Liver (tissue), 9 donors: ENCODE data around the gene CNR2. TPM values are rescaled to one million over a fixed set of nuclear protein-coding genes. Genes with fewer than 3 reads are reported as not detected.

Experiments
- DNase-seq: peaks from one replicate; pipeline ENCODE4 v3.0.0-alpha.2; 2017; ENCODE audit warnings: low spot score
- H3K27ac ChIP-seq, 2 donors: one replicate each; pipeline ENCODE4 v1.7.0; 2013; ENCODE audit warnings: inconsistent platforms in 2 of 2, low read length in 2 of 2, control low read depth in 1 of 2, low read depth in 1 of 2, mild to moderate bottlenecking in 1 of 2
- H3K27me3 ChIP-seq, 4 donors: one replicate each; pipeline versions ENCODE4 v1.6.1 to v1.7.0; 2013; ENCODE audit warnings: low read length in 3 of 4, inconsistent platforms in 1 of 4, mild to moderate bottlenecking in 1 of 4, moderate library complexity in 1 of 4; ENCODE audit not compliant: control insufficient read depth in 4 of 4, insufficient read depth in 4 of 4
- H3K36me3 ChIP-seq, 4 donors: one replicate each; pipeline versions ENCODE4 v1.6.1 to v1.7.0; 2013; ENCODE audit warnings: low read length in 3 of 4, mild to moderate bottlenecking in 3 of 4, low read depth in 1 of 4, moderate library complexity in 1 of 4; ENCODE audit not compliant: control insufficient read depth in 4 of 4, insufficient read depth in 3 of 4
- H3K4me1 ChIP-seq, 4 donors: one replicate each; pipeline versions ENCODE4 v1.6.1 to v1.7.0; 2013; ENCODE audit warnings: low read length in 3 of 4, mild to moderate bottlenecking in 3 of 4, moderate library complexity in 1 of 4; ENCODE audit not compliant: control insufficient read depth in 4 of 4, insufficient read depth in 4 of 4
- H3K4me3 ChIP-seq, 3 donors: one replicate each; pipeline versions ENCODE4 v1.6.1 to v1.7.0; 2013; ENCODE audit warnings: low read length in 3 of 3, control low read depth in 1 of 3, low read depth in 1 of 3, mild to moderate bottlenecking in 1 of 3
- H3K9ac ChIP-seq, 2 donors: one replicate each; pipeline ENCODE4 v1.7.0; 2013; ENCODE audit warnings: low read length in 2 of 2, mild to moderate bottlenecking in 2 of 2, moderate library complexity in 2 of 2, control low read depth in 1 of 2, low read depth in 1 of 2
- H3K9me3 ChIP-seq, 4 donors: one replicate each; pipeline versions ENCODE4 v1.6.1 to v1.7.0; 2013; ENCODE audit warnings: low read length in 3 of 4; ENCODE audit not compliant: control insufficient read depth in 4 of 4
- FOXA1 ChIP-seq: IDR thresholded peaks from 2 replicates; pipeline ENCODE4 v1.6.1; 2016; ENCODE audit warnings: antibody characterized with exemption
- GABPA ChIP-seq, 2 donors: IDR thresholded peaks in 1 of 2; conservative IDR thresholded peaks in 1 of 2; 2 replicates each; pipeline ENCODE4 v1.6.1; 2016; ENCODE audit warnings: antibody characterized with exemption in 2 of 2, mild to moderate bottlenecking in 1 of 2, moderate library complexity in 1 of 2
- HNF4G ChIP-seq: IDR thresholded peaks from 2 replicates; pipeline ENCODE4 v1.6.1; 2016; ENCODE audit warnings: antibody characterized with exemption
- JUND ChIP-seq, 2 donors: IDR thresholded peaks; 2 replicates each; pipeline ENCODE4 v1.6.1; 2016; ENCODE audit warnings: antibody characterized with exemption in 2 of 2
- NR2F2 ChIP-seq: IDR thresholded peaks from 2 replicates; pipeline ENCODE4 v1.6.1; 2016; ENCODE audit warnings: antibody characterized with exemption
- RXRA ChIP-seq, 2 donors: IDR thresholded peaks; 2 replicates each; pipeline ENCODE4 v1.6.1; 2017 to 2018; ENCODE audit warnings: antibody characterized with exemption in 2 of 2, mild to moderate bottlenecking in 1 of 2
- SP1 ChIP-seq: IDR thresholded peaks from 2 replicates; pipeline ENCODE4 v1.6.1; 2018; ENCODE audit warnings: antibody characterized with exemption, mild to moderate bottlenecking
- TAF1 ChIP-seq: conservative IDR thresholded peaks from 2 replicates; pipeline ENCODE4 v1.6.1; 2016; ENCODE audit warnings: antibody characterized with exemption, mild to moderate bottlenecking
- YY1 ChIP-seq: IDR thresholded peaks from 2 replicates; pipeline ENCODE4 v1.6.1; 2016; ENCODE audit warnings: antibody characterized with exemption, mild to moderate bottlenecking
- WGBS: extraction: QIAGEN DNeasy Blood & Tissue Kit; methylation state at CpG from one replicate; pipeline ENCODE4 v1.1.7; 2013; 5-methylcytosine and 5-hydroxymethylcytosine counted together
- polyA plus RNA-seq, 2 donors: library from polyadenylated mRNA; stranded (reverse) in 1 of 2; unstranded in 1 of 2; fragments of 200-250 nt in 1 of 2; fragments of >200 nt in 1 of 2; fragmentation: Nextera tagmentation in 1 of 2; extraction: Ambion mirVana in 1 of 2; gene quantifications; one replicate each; pipeline versions ENCODE4 v1.2.1 to v1.2.3, GENCODE V29; 2013 to 2015
- total RNA-seq, 2 donors: library from RNA; depleted of rRNA; stranded (reverse); fragments of >200 nt; gene quantifications; one replicate each; pipeline ENCODE4 v1.2.3, GENCODE V29; 2014
- TF ChIP-seq, protein P1 (sequence below): fragments of 150-350 bp; IDR thresholded peaks from 2 replicates; pipeline ENCODE4 v1.5.1; 2017; ENCODE audit warnings: improper control_type of control experiment, low read depth, low read length; ENCODE audit not compliant: missing input control
- TF ChIP-seq, protein P2 (sequence below): IDR thresholded peaks from 2 replicates; pipeline ENCODE4 v1.6.1; 2016; ENCODE audit warnings: antibody characterized with exemption
- TF ChIP-seq, protein P3 (sequence below): IDR thresholded peaks from 2 replicates; pipeline ENCODE4 v1.6.1; 2016; ENCODE audit warnings: antibody characterized with exemption
- TF ChIP-seq, protein P4 (sequence below): IDR thresholded peaks from 2 replicates; pipeline ENCODE4 v1.6.1; 2016; ENCODE audit warnings: antibody characterized with exemption, mild to moderate bottlenecking
- TF ChIP-seq, protein P5 (sequence below): IDR thresholded peaks from 2 replicates; pipeline ENCODE4 v1.6.1; 2016; ENCODE audit warnings: antibody characterized with exemption
- donor health status: healthy.
- donor health status: healthy.
- donor health status: healthy.
- donor health status: healthy.
- donor health status: healthy.

CNR2 gene
- total and polyA plus RNA-seq, 4 donors = 0.03 to 0.28 (median 0.09) TPM

DNA sequence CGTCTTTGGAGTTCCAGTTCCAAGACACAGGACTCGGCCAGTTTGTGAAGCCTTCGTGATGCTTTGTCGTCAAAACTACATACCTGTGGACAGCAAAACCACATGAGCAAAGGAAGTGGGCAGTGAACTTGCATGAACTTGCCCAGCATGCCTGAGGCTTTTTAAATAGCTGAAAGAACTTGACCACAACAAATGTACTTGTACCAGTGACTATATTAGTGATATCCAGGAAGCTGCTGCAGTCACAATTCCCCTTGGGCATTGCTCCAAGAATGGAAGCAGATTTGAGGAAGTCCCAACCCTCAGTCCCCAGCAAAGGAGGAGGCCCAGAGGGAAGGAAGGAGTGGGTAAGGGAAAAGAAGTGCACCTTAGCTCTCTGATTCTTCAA, 47.6 kb downstream of the CNR2 start:
- Histone ChIP-seq H3K4me1 (peaks cover 8 to 22% (median 15%) of the 10 kb centered on the region in 4 donors), H3K27ac (no peak overlapping the region)
- TF ChIP-seq HNF4G = no peak
- TF ChIP-seq, protein P1, sequence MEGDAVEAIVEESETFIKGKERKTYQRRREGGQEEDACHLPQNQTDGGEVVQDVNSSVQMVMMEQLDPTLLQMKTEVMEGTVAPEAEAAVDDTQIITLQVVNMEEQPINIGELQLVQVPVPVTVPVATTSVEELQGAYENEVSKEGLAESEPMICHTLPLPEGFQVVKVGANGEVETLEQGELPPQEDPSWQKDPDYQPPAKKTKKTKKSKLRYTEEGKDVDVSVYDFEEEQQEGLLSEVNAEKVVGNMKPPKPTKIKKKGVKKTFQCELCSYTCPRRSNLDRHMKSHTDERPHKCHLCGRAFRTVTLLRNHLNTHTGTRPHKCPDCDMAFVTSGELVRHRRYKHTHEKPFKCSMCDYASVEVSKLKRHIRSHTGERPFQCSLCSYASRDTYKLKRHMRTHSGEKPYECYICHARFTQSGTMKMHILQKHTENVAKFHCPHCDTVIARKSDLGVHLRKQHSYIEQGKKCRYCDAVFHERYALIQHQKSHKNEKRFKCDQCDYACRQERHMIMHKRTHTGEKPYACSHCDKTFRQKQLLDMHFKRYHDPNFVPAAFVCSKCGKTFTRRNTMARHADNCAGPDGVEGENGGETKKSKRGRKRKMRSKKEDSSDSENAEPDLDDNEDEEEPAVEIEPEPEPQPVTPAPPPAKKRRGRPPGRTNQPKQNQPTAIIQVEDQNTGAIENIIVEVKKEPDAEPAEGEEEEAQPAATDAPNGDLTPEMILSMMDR = no peak
- TF ChIP-seq, protein P2, sequence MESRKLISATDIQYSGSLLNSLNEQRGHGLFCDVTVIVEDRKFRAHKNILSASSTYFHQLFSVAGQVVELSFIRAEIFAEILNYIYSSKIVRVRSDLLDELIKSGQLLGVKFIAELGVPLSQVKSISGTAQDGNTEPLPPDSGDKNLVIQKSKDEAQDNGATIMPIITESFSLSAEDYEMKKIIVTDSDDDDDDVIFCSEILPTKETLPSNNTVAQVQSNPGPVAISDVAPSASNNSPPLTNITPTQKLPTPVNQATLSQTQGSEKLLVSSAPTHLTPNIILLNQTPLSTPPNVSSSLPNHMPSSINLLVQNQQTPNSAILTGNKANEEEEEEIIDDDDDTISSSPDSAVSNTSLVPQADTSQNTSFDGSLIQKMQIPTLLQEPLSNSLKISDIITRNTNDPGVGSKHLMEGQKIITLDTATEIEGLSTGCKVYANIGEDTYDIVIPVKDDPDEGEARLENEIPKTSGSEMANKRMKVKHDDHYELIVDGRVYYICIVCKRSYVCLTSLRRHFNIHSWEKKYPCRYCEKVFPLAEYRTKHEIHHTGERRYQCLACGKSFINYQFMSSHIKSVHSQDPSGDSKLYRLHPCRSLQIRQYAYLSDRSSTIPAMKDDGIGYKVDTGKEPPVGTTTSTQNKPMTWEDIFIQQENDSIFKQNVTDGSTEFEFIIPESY = no peak

DNA sequence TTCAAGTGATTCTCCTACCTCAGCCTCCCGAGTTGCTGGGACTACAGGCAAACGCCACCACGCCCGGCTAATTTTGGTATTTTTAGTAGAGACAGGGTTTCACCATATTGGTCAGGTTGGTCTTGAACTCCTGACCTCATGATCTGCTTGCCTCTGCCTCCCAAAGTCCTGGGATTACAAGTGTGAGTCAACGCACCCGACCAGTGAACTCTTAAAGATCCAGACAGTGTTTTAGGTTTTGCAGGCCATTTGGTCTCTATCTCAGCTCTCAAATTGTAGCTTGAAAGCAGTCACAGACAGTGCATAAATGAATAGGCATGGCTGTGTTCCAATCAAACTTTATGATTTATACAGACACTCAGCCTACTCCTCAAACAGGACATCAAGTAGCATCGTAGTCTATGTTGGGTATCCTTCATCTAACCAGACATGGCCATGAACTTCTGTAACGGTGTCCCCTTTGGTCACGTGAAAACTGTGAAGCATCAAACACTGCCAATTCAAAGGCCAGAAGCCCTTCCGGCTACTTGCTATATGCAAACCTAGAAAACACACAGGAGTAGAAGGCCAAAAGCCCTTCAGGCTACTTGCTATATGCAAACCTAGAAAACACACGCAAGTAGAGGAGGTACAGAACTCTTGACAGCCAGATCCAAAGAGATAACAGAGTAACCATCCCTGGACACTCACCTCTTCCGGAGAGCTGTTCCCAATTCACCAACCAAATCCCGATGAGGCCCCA, 48.2 kb downstream of the CNR2 start:
- Histone ChIP-seq H3K27me3 (no peaks in the 10 kb centered on the region), H3K27ac (no peak overlapping the region), H3K36me3 (peaks cover 0 to 19% (median 11%) of the 10 kb centered on the region in 4 donors), H3K4me3 (no peak overlapping the region), H3K9ac (no peak overlapping the region), H3K9me3 (no peaks in the 10 kb centered on the region), H3K4me1 (peaks cover 8 to 22% (median 15%) of the 10 kb centered on the region in 4 donors)
- DNase-seq = no peak
- 95% methylated on average over 13 of the region's 13 CpGs for WGBS
- TF ChIP-seq NR2F2 = no peak

More for the DNA sequence above, 47.6 kb downstream of the CNR2 start:
- 89% methylated on average over 4 of the region's 4 CpGs for WGBS
- DNase-seq = no peak
- no peak overlapping the region for H3K4me3 ChIP-seq
- H3K9ac ChIP-seq = no peak overlapping the region
- peaks cover 0 to 19% (median 11%) of the 10 kb centered on the region in 4 donors for H3K36me3 ChIP-seq
- no peaks in the 10 kb centered on the region for H3K27me3 ChIP-seq
- no peaks in the 10 kb centered on the region for H3K9me3 ChIP-seq

DNA sequence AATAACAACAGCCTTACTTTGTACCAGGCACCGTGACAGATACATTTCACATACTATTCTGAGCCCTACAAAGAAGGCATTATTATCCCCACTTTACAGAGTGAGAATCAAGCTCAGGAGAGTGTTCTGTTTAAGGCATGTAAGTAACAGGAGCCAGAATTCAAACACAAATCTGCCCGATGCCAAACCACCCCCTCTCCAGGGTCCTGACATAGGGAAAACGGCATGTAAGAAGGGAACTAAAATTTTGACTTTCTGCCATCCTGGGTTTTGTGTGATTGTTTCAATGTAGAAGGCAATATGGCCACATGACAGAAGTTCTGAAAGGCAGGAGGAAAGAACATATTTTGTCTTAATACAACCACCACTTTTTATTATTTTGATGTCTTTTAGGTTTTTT, 50.5 kb downstream of the CNR2 start:
- WGBS = 85% methylated on average over 3 of the region's 3 CpGs
- Histone ChIP-seq H3K4me3 (no peak overlapping the region), H3K4me1 (peaks cover 5 to 12% (median 10%) of the 10 kb centered on the region in 4 donors), H3K27me3 (no peaks in the 10 kb centered on the region), H3K27ac (no peak overlapping the region), H3K36me3 (peaks cover 0 to 28% (median 15%) of the 10 kb centered on the region in 4 donors), H3K9ac (no peak overlapping the region), H3K9me3 (no peaks in the 10 kb centered on the region)
- no peak for DNase-seq
- TF ChIP-seq SP1 (no peak), GABPA (IDR thresholded peaks at IDR 0.05 in 1 of 2, conservative IDR thresholded peaks at IDR 0.05 in 1 of 2) (no peak), YY1 (no peak), RXRA (IDR thresholded peaks at IDR 0.05) (no peak), TAF1 (no peak), HNF4G (no peak), JUND (IDR thresholded peaks at IDR 0.05) (no peak), NR2F2 (no peak), FOXA1 (no peak)
- TF ChIP-seq, protein P2 = no peak
- TF ChIP-seq, protein P3, sequence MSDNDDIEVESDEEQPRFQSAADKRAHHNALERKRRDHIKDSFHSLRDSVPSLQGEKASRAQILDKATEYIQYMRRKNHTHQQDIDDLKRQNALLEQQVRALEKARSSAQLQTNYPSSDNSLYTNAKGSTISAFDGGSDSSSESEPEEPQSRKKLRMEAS = no peak
- TF ChIP-seq, protein P1 = no peak
- TF ChIP-seq, protein P4, sequence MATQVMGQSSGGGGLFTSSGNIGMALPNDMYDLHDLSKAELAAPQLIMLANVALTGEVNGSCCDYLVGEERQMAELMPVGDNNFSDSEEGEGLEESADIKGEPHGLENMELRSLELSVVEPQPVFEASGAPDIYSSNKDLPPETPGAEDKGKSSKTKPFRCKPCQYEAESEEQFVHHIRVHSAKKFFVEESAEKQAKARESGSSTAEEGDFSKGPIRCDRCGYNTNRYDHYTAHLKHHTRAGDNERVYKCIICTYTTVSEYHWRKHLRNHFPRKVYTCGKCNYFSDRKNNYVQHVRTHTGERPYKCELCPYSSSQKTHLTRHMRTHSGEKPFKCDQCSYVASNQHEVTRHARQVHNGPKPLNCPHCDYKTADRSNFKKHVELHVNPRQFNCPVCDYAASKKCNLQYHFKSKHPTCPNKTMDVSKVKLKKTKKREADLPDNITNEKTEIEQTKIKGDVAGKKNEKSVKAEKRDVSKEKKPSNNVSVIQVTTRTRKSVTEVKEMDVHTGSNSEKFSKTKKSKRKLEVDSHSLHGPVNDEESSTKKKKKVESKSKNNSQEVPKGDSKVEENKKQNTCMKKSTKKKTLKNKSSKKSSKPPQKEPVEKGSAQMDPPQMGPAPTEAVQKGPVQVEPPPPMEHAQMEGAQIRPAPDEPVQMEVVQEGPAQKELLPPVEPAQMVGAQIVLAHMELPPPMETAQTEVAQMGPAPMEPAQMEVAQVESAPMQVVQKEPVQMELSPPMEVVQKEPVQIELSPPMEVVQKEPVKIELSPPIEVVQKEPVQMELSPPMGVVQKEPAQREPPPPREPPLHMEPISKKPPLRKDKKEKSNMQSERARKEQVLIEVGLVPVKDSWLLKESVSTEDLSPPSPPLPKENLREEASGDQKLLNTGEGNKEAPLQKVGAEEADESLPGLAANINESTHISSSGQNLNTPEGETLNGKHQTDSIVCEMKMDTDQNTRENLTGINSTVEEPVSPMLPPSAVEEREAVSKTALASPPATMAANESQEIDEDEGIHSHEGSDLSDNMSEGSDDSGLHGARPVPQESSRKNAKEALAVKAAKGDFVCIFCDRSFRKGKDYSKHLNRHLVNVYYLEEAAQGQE = no peak
- TF ChIP-seq, protein P5, sequence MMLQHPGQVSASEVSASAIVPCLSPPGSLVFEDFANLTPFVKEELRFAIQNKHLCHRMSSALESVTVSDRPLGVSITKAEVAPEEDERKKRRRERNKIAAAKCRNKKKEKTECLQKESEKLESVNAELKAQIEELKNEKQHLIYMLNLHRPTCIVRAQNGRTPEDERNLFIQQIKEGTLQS = no peak
